H7 (cell line): ENCODE data around the gene NCOA7. TPM values are rescaled to one million over a fixed set of nuclear protein-coding genes. Genes with fewer than 3 reads are reported as not detected.
"Not testable (repeated sequence)": the region's sequence is repeated elsewhere in the genome, so short reads cannot be mapped to it uniquely, and the experiment has no call there.

Experiments used
- DNase-seq: peaks from one replicate; pipeline ENCODE4 v3.0.0; 2012
- H3K27me3 ChIP-seq: 2 replicates; pipeline ENCODE4 v1.6.0; 2011; ENCODE audit warnings: mild to moderate bottlenecking, low read length; ENCODE audit not compliant: control insufficient read depth, insufficient read depth
- H3K36me3 ChIP-seq: replicated peaks from 2 replicates; pipeline ENCODE4 v1.5.1; 2011; ENCODE audit warnings: low read length; ENCODE audit not compliant: control insufficient read depth, insufficient read depth
- H3K4me3 ChIP-seq: 2 replicates; pipeline ENCODE4 v1.5.1; 2011; ENCODE audit warnings: low read depth, mild to moderate bottlenecking, control low read depth, low read length, moderate library complexity; ENCODE audit not compliant: insufficient read depth
- total RNA-seq: library from RNA; depleted of rRNA; stranded (reverse); fragments of >200 nt; shearing (Covaris generic); gene quantifications from 2 replicates; pipeline ENCODE4 v1.2.3, GENCODE V29; 2014

Gene NCOA7
- total RNA-seq, 1 experiment from 2014 or later: 3.0 TPM

GRCh38 chr6:125899726-125900182 lies 109.0 kb downstream of the NCOA7 start:
- H3K4me3 ChIP-seq: no peak overlapping the region
- DNase-seq: peak; percentile 8
- no peaks in the 10 kb centered on the region for H3K27me3 ChIP-seq
- no peaks in the 10 kb centered on the region for H3K36me3 ChIP-seq

- H3K27me3 ChIP-seq: no peaks in the 10 kb centered on the region
- DNase-seq: no peak
- no peak overlapping the region for H3K4me3 ChIP-seq
- no peaks in the 10 kb centered on the region for H3K36me3 ChIP-seq
These were observed 114.1 kb downstream of the NCOA7 start for GRCh38 chr6:125904871-125905270.

- no peaks in the 10 kb centered on the region for H3K36me3 ChIP-seq
- no peak overlapping the region for H3K4me3 ChIP-seq
- DNase-seq: peak; percentile 48
- no peaks in the 10 kb centered on the region for H3K27me3 ChIP-seq
These were observed 115.6 kb downstream of the NCOA7 start for GRCh38 chr6:125906158-125906998.

GRCh38 chr6:125910527-125910926 lies 119.8 kb downstream of the NCOA7 start:
- no peak for DNase-seq
- Histone ChIP-seq H3K4me3 (no peak overlapping the region), H3K27me3 (no peaks in the 10 kb centered on the region), H3K36me3 (no peaks in the 10 kb centered on the region; the same call in none of the 2 replicates)

GRCh38 chr6:125911051-125911451 lies 120.3 kb downstream of the NCOA7 start:
- H3K4me3 ChIP-seq, DNase-seq: not testable (repeated sequence)

GRCh38 chr6:125912430-125912829 lies 121.7 kb downstream of the NCOA7 start:
- H3K36me3 ChIP-seq, H3K4me3 ChIP-seq, H3K27me3 ChIP-seq, DNase-seq: not testable (repeated sequence)

More at GRCh38 chr6:125911051-125911451, 120.3 kb downstream of the NCOA7 start:
- H3K36me3 ChIP-seq, H3K27me3 ChIP-seq: not testable (repeated sequence)

- no peaks in the 10 kb centered on the region for H3K27me3 ChIP-seq
- no peak for DNase-seq
- H3K36me3 ChIP-seq: no peaks in the 10 kb centered on the region; the same call in none of the 2 replicates
- no peak overlapping the region for H3K4me3 ChIP-seq
These were observed 122.4 kb downstream of the NCOA7 start for GRCh38 chr6:125913145-125913544.

GRCh38 chr6:125913864-125914351 lies 123.1 kb downstream of the NCOA7 start:
- no peak overlapping the region for H3K4me3 ChIP-seq
- no peaks in the 10 kb centered on the region for H3K27me3 ChIP-seq
- no peak for DNase-seq
- no peaks in the 10 kb centered on the region; the same call in none of the 2 replicates for H3K36me3 ChIP-seq

- no peak for DNase-seq
- H3K27me3 ChIP-seq: no peaks in the 10 kb centered on the region
- no peak overlapping the region for H3K4me3 ChIP-seq
- H3K36me3 ChIP-seq: no peaks in the 10 kb centered on the region; the same call in none of the 2 replicates
These were observed 127.5 kb downstream of the NCOA7 start for GRCh38 chr6:125918230-125918629.

GRCh38 chr6:125918681-125919566 lies 128.2 kb downstream of the NCOA7 start:
- H3K36me3 ChIP-seq: no peaks in the 10 kb centered on the region; the same call in none of the 2 replicates
- H3K27me3 ChIP-seq: no peaks in the 10 kb centered on the region
- H3K4me3 ChIP-seq: no peak overlapping the region
- DNase-seq: no peak

- Histone ChIP-seq H3K36me3 (no peaks in the 10 kb centered on the region; the same call in none of the 2 replicates), H3K4me3 (no peak overlapping the region), H3K27me3 (no peaks in the 10 kb centered on the region)
- no peak for DNase-seq
These were observed 128.9 kb downstream of the NCOA7 start for GRCh38 chr6:125919618-125920017.

GRCh38 chr6:125922322-125922860 lies 131.6 kb downstream of the NCOA7 start:
- no peaks in the 10 kb centered on the region for H3K36me3 ChIP-seq
- DNase-seq: no peak
- H3K4me3 ChIP-seq: no peak overlapping the region
- no peaks in the 10 kb centered on the region for H3K27me3 ChIP-seq

GRCh38 chr6:125923366-125923877 lies 132.7 kb downstream of the NCOA7 start:
- Histone ChIP-seq H3K27me3 (no peaks in the 10 kb centered on the region), H3K36me3 (no peaks in the 10 kb centered on the region; the same call in 1 of the 2 replicates), H3K4me3 (no peak overlapping the region)
- DNase-seq: no peak

- no peaks in the 10 kb centered on the region for H3K27me3 ChIP-seq
- H3K4me3 ChIP-seq: no peak overlapping the region
- H3K36me3 ChIP-seq: no peaks in the 10 kb centered on the region; the same call in 1 of the 2 replicates
- DNase-seq: no peak
These were observed 133.4 kb downstream of the NCOA7 start for GRCh38 chr6:125924169-125924568.
